Panc1 (cell line): ENCODE results near the gene MXRA5. TPM values are rescaled to one million over a fixed set of nuclear protein-coding genes. Genes with fewer than 3 reads are reported as not detected.

Experiments
- ATAC-seq: fragments of 200-7000 bp; cut with Tn5 transposase; 2 replicates; pipeline ENCODE4 v1.9.1; 2020; ENCODE audit warnings: mild to moderate bottlenecking, moderate library complexity
- BruUV-seq: library from RNA; stranded (reverse); fragments of 400-500 nt; replicated peaks from 2 replicates; lab custom pipeline; 2021; lab: Mats Ljungman, UMichigan
- CTCF ChIA-PET: fragments of 300-600 bp; sonication (Branson Sonifier 250); formaldehyde crosslinking; loops from one replicate; lab custom pipeline; 2022; ENCODE audit warnings: antibody characterized with exemption; lab: Charles Lee
- POLR2A ChIA-PET: fragments of 300-600 bp; sonication (Branson Sonifier 250); formaldehyde crosslinking; loops from one replicate; lab custom pipeline; 2022; ENCODE audit warnings: antibody characterized with exemption; lab: Charles Lee
- DNase-seq: peaks from one replicate; pipeline ENCODE4 v3.0.0-alpha.2; 2010; ENCODE audit warnings: low read depth, low spot score
- H3K27ac ChIP-seq: 2 replicates; pipeline ENCODE4 v1.5.1; 2011; ENCODE audit warnings: mild to moderate bottlenecking, low read length, inconsistent platforms
- H3K27me3 ChIP-seq: fragments of 200-500 bp; sonication (Bioruptor generic); 2 replicates; pipeline ENCODE4 v1.6.0; 2014; ENCODE audit warnings: low read length, inconsistent platforms; ENCODE audit not compliant: control insufficient read depth, insufficient read depth
- H3K36me3 ChIP-seq: fragments of 200-500 bp; sonication (Bioruptor generic); 2 replicates; pipeline ENCODE4 v1.5.1; 2014; ENCODE audit warnings: inconsistent platforms, mild to moderate bottlenecking, low read length, moderate library complexity; ENCODE audit not compliant: control insufficient read depth, insufficient read depth
- H3K4me1 ChIP-seq: 2 replicates; pipeline ENCODE4 v1.5.1; 2011; ENCODE audit warnings: inconsistent platforms, mild to moderate bottlenecking, low read length, moderate library complexity; ENCODE audit not compliant: control insufficient read depth, insufficient read depth
- H3K4me3 ChIP-seq, 2 experiments: 2 replicates each; pipeline ENCODE4 v1.5.1; 2011 to 2012; ENCODE audit warnings: low read depth in 2 of 2, low read length in 2 of 2, mild to moderate bottlenecking in 2 of 2, inconsistent platforms in 1 of 2, moderate library complexity in 1 of 2
- H3K9me3 ChIP-seq: fragments of 200-500 bp; sonication (Bioruptor generic); 2 replicates; pipeline ENCODE4 v1.5.1; 2014; ENCODE audit warnings: low read depth, mild to moderate bottlenecking, inconsistent platforms, low read length, moderate library complexity; ENCODE audit not compliant: control insufficient read depth, insufficient read depth
- CTCF ChIP-seq: fragments of 450-650 bp; IDR thresholded peaks from 2 replicates; pipeline ENCODE4 v1.5.1; 2017; ENCODE audit warnings: mild to moderate bottlenecking
- POLR2AphosphoS5 ChIP-seq: IDR thresholded peaks from 2 replicates; pipeline ENCODE4 v1.6.1; 2012; ENCODE audit warnings: mild to moderate bottlenecking, low read depth, low read length, moderate library complexity
- REST ChIP-seq, 2 experiments: IDR thresholded peaks; 2 replicates each; pipeline ENCODE4 v1.6.1; 2011 to 2012; ENCODE audit warnings: low read depth in 2 of 2, control low read depth in 1 of 2, low read length in 1 of 2, mild to moderate bottlenecking in 1 of 2, moderate library complexity in 1 of 2; ENCODE audit not compliant: insufficient read depth in 1 of 2
- SIN3A ChIP-seq: IDR thresholded peaks from 2 replicates; pipeline ENCODE4 v1.6.1; 2012; ENCODE audit warnings: low read depth, mild to moderate bottlenecking, low read length, moderate library complexity, borderline replicate concordance; ENCODE audit not compliant: insufficient read depth
- TCF7L2 ChIP-seq: IDR thresholded peaks from 2 replicates; pipeline ENCODE4 v1.6.1; 2011; ENCODE audit warnings: mild to moderate bottlenecking, low read depth, low read length, inconsistent platforms
- in situ Hi-C: cut with HindIII; loops from 2 replicates; pipeline ENCODE4 v1.10.0; 2016; ENCODE audit warnings: low sequenced_read_pairs, low pct_unique_long_range_greater_than_20kb
- intact Hi-C: fragments of 100-400 bp; cut with micrococcal nuclease; formaldehyde crosslinking; loops from one replicate; pipeline ENCODE4 v1.10.0; 2022; ENCODE audit not compliant: unreplicated experiment
- total RNA-seq: library from RNA; stranded (reverse); gene quantifications from one replicate; pipeline ENCODE4 v1.2.1, GENCODE V29; 2021; ENCODE audit not compliant: unreplicated experiment

MXRA5 gene
- total RNA-seq, 1 experiment from 2014 or later: 14.2 TPM

GRCh38 chrX:3380603-3381002 is 34.2 kb upstream of the MXRA5 start:
- ChIA-PET POLR2A (no interaction called here), CTCF (no interaction called here)
- intact Hi-C loops (no loop called here), in situ Hi-C loops (no loop called here)
- no peaks in the 10 kb centered on the region for H3K9me3 ChIP-seq
- no TSS peak for BruUV-seq
- no peak for TF ChIP-seq TCF7L2
- no peak for TF ChIP-seq SIN3A
- TF ChIP-seq POLR2AphosphoS5: no peak
- no peak for TF ChIP-seq CTCF
- TF ChIP-seq REST (IDR thresholded peaks at IDR 0.05; ENCODE audit: insufficient read depth in 1 of 2, low read depth in 2 of 2, low read length in 1 of 2): no peak
- H3K27ac ChIP-seq: no peak overlapping the region
- no peak overlapping the region for H3K4me3 ChIP-seq
- H3K4me1 ChIP-seq: no peaks in the 10 kb centered on the region
- ATAC-seq: no peak
- H3K27me3 ChIP-seq: no peaks in the 10 kb centered on the region
- no peaks in the 10 kb centered on the region for H3K36me3 ChIP-seq
- no peak for DNase-seq

- no TSS peak for BruUV-seq
- H3K27me3 ChIP-seq: no peaks in the 10 kb centered on the region
- ATAC-seq (no peak), DNase-seq (no peak)
- H3K9me3 ChIP-seq: no peaks in the 10 kb centered on the region
- intact Hi-C loops (no loop called here), in situ Hi-C loops (no loop called here)
- POLR2A ChIA-PET: no interaction called here
- H3K27ac ChIP-seq: no peak overlapping the region
- CTCF ChIA-PET: no interaction called here
- no peaks in the 10 kb centered on the region for H3K4me1 ChIP-seq
- no peak overlapping the region for H3K4me3 ChIP-seq
- H3K36me3 ChIP-seq: no peaks in the 10 kb centered on the region
- TF ChIP-seq CTCF: no peak
- TF ChIP-seq REST (IDR thresholded peaks at IDR 0.05; ENCODE audit: insufficient read depth in 1 of 2, low read depth in 2 of 2, low read length in 1 of 2): no peak
- TF ChIP-seq SIN3A: no peak
- TF ChIP-seq POLR2AphosphoS5: no peak
- no peak for TF ChIP-seq TCF7L2
Observed at GRCh38 chrX:3379111-3379510, 32.7 kb upstream of the MXRA5 start.
